HS-27A (cell line): ENCODE results near the gene NHLRC4.

Experiments used
- DNase-seq: peaks from one replicate; pipeline ENCODE4 v3.0.0-alpha.2; 2012; ENCODE audit warnings: low read depth, missing footprints

Gene NHLRC4, protein sequence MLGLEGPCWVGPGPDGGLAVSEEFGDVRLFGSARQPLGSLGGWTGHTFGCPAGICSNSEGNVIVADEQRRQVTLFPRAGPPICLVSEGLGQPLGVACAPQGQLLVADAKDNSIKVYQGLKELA

GRCh38 chr16:566475-567372 lies at the start of gene NHLRC4:
Gene NHLRC4 (plus strand): TSS chr16:567005. CDS start chr16:568048, 1,043 bp downstream.
- DNase-seq = no peak

DNA sequence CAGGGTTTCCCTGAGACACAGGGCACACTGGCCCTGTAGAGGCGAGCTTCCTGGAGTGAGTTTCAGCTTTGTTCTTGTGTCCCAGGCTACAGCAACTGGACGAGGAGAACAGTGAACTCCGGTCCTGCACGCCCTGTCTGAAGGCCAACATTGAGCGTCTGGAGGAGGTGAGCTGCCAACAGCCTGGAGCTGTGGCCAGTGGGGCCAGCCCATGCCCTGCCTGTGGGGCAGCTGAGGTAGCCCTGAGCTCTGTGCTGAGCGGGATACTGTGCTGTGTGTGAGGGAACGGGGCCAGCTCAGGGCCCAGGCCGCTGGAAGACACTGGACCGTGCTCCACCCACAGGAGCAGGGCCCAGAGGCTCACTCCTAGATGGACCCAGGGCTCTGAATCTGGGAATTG lies 47.9 kb upstream of the NHLRC4 start:
- no peak for DNase-seq

DNA sequence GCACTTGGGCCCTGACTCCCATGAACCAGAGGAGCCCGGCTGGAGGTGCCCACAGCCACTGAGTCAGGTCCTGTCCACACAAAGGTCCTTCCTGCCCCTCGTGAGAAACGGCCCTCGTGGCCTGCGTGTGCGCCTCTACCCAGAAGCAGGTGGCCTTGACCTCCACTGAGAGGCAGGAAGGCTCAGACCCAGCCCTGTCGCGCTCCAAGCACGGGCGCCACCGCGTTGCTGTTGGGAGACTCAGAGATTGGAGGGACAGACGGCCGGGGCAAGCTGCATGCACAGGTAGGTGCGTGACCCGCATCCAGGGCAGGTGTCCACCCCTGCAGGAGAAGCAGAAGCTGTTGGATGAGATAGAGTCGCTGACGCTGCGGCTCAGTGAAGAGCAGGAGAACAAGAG lies 47.4 kb upstream of the NHLRC4 start:
- no peak for DNase-seq

- no peak for DNase-seq
These were observed 46.7 kb upstream of the NHLRC4 start for GRCh38 chr16:519841-520687.

DNA sequence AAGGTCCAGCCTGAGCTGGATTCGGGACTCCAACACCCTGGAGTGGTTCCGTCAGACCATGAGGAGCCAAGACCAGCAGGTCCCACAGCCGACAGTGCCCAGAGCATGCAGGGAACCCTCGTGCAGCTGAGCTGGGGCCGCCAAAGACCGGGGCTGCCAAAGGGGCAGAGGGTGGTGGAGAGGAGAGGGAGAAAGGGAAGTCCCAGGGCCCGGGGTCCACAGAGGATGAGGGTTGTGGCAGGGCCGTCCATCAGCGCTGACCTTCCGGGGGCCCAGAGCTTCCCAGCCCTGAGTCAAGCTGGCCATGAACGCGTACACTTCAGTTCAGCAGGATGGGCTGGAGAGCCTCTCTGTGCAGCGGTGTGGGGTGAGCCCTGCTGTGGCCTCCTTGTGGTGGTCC lies 46.0 kb upstream of the NHLRC4 start:
- no peak for DNase-seq

GRCh38 chr16:521381-522210 lies 45.2 kb upstream of the NHLRC4 start:
- DNase-seq = no peak

DNA sequence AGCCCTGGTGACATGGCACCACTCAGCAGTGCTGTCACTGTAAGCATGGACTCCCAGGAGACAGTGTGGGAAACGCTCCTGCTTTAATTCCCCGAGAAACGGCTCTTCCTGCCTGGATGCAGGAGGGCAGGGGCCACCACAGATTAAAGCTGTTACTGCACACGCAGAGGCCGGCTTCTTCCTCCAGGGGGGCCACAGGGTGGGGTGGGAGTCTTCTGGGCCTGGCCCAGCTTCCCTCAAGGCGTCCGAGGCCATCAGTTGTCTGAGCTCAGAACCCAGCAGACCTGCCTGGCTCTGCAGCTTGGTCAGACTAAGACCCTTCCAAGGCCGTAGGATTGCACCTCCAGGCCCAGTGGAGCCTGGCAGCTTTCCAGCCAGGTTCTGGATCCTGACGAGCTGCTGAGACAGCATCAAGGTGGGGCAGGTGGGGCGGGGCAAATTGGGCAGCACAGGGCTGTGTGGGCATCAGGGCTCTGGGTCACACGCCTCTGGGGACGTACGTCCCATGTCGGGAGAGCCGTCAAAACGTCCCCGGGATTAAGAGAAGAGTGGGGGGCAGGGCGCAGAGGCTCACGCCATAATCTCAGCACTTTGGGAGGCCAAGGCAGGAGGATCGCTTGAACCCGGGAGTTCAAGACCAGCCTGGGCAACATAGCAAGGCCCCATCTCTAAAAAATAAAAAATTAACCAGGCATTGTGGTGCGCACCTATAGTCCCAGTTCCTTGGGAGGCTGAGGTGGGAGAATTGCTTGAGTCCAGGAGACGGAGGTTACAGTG lies 44.3 kb upstream of the NHLRC4 start:
- no peak for DNase-seq

DNA sequence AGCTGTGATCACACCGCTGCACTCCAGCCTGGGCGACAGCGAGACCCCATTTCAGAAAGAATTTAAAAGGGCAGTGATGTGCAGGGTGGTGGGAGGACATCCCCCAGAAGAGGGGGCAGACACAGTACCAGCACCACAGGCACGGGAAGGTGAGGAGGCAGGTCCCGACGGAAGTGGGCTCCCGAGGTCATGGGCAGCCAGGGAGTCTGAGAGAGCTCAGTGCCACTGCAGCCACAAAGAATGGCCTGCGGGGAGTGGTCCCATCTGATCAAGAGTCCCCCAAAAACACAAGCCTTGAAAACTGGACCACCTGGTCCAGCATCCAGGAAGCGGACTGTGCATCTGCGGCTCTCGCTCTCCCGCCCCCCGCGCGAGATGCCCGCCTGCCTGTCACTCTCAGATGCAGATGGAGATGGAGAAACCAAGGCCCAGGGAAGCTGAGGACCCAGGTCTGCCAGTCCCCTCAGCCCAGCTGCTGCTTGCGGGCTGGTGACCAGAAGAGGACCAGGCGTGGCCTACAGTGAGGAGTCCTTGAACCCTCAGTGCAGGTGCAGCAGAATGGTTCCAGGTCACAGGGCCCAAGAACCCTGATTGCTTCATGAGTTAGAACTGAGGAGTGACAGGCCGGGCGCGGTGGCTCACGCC lies 43.6 kb upstream of the NHLRC4 start:
- no peak for DNase-seq

GRCh38 chr16:524274-525040 lies 42.3 kb upstream of the NHLRC4 start:
- DNase-seq = no peak

GRCh38 chr16:525123-525519 lies 41.7 kb upstream of the NHLRC4 start:
- DNase-seq = no peak

DNA sequence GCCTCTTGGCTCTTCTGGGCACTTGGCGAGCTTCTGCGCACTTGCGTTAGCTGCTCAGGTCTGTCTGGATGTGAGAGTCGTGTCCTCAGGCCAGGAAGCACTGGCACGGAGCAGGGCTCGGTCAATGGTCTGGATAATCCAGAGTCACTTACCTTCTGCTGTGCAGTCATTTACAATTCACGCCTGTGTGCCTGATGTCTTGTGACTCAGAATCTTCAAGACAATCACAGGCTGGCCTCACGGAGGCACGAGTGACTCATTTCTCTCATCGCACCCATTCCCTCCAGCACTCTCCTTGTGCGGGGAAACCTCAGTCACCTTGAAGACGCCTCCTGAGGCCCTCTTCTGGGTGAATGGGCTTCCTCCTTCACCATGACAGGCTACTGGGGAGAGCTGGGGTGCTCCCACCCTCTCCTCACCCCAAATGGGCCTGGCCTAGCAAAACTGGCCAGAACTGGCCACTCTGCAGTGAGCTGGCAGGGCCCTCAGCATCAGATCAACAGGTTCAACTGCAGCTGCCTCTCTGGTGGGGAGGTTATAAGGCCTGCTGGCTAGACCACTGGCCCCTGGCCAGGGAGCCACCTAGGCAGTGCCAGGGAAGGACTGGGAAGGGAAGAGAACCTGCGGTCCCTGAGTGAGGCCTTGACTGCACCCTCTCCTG lies 41.2 kb upstream of the NHLRC4 start:
- peak; percentile 53 for DNase-seq

- DNase-seq = peak; percentile 26
These were observed 40.4 kb upstream of the NHLRC4 start for GRCh38 chr16:526181-527014.

- peak; percentile 65 for DNase-seq
These were observed 39.5 kb upstream of the NHLRC4 start, which contains the start of gene CAPN15 for GRCh38 chr16:527015-527903. Gene CAPN15 (plus strand): TSS chr16:527712. CDS start chr16:546839, 19,127 bp downstream.

GRCh38 chr16:528111-529011 lies 38.4 kb upstream of the NHLRC4 start:
- DNase-seq = peak; percentile 27

DNA sequence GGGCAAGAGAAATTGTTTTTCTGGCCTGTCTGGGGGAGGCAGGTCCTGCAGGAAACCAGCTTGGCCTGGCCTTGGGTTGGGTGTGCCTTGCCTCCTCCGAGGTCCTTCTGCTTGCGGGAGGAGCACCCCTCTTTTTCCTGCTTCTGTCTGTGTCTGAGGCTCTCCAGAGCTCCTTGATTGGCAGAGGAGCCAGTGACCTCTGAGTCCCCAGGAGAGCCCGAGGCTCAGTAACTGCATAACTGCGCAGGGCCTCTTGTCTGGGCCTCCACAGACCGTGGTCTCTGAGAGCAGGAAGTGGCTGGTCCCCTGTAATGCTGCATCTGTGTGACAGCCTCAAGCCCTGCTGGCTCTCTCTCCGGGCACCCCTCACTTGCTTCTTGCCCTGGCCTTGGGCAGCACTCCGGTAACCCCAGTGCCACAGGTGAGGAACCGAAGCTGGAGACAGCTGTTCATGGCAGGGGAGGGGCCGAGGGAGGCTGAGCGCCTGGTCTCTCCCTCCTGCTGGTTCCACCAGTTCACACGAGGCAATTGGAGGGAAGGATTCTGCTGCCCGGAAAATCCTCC lies 37.7 kb upstream of the NHLRC4 start:
- DNase-seq = no peak
